Measurements from ENCODE around the gene GALNT5.

The GALNT5 gene

GRCh38 chr2:157238296-157238695 is 19.2 kb upstream of the GALNT5 start (continued):
- TF ChIP-seq ZNF18 (tag by site-specific recombination; IDR thresholded peaks at IDR 0.05) (no peak), ZNF2 (tag by site-specific recombination; IDR thresholded peaks at IDR 0.05) (no peak), ZNF10 (tag by site-specific recombination; IDR thresholded peaks at IDR 0.05) (no peak), OSR2 (tag by site-specific recombination; IDR thresholded peaks at IDR 0.05) (no peak), ZBTB49 (tag by site-specific recombination; IDR thresholded peaks at IDR 0.05; ENCODE audit: low read depth) (no peak), GLIS1 (tag by site-specific recombination; IDR thresholded peaks at IDR 0.05) (no peak), ZXDB (tag by site-specific recombination; IDR thresholded peaks at IDR 0.05) (no peak), SETDB1 (IDR thresholded peaks at IDR 0.05; ENCODE audit: insufficient read length, low read length) (no peak), ZNF354C (tag by site-specific recombination; IDR thresholded peaks at IDR 0.05; ENCODE audit: borderline replicate concordance, low read depth) (no peak)

- Histone ChIP-seq H3K36me3 (ENCODE audit: control insufficient read depth in 2 of 2, insufficient read depth in 1 of 2, low read length in 2 of 2) (no peaks in the 10 kb centered on the region), H3K4me3 (ENCODE audit: low read depth, low read length) (no peak overlapping the region), H3K27ac (ENCODE audit: extremely low read depth, low read depth, low read length) (no peak overlapping the region), H3K9me3 (ENCODE audit: control insufficient read depth, insufficient read depth, low read depth, low read length) (no peaks in the 10 kb centered on the region), H3K4me1 (ENCODE audit: control insufficient read depth, insufficient read depth, low read length) (no peaks in the 10 kb centered on the region)
- ChIA-PET CTCF (interaction anchor here (1.3 kb wide), 1 partner anchor 83 kb away, joined by 3 read pairs; no protein-coding TSS in a partner anchor), POLR2A (no interaction called here)
- TF ChIP-seq, protein P1, sequence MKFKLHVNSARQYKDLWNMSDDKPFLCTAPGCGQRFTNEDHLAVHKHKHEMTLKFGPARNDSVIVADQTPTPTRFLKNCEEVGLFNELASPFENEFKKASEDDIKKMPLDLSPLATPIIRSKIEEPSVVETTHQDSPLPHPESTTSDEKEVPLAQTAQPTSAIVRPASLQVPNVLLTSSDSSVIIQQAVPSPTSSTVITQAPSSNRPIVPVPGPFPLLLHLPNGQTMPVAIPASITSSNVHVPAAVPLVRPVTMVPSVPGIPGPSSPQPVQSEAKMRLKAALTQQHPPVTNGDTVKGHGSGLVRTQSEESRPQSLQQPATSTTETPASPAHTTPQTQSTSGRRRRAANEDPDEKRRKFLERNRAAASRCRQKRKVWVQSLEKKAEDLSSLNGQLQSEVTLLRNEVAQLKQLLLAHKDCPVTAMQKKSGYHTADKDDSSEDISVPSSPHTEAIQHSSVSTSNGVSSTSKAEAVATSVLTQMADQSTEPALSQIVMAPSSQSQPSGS (tag by site-specific recombination; IDR thresholded peaks at IDR 0.05; ENCODE audit: low read depth), result no peak
- TF ChIP-seq ZNF610 (tag by site-specific recombination; IDR thresholded peaks at IDR 0.05; ENCODE audit: borderline replicate concordance) (no peak), ZNF169 (tag by site-specific recombination; IDR thresholded peaks at IDR 0.05) (no peak), ZNF558 (tag by site-specific recombination; IDR thresholded peaks at IDR 0.05) (no peak), ZXDB (tag by site-specific recombination; IDR thresholded peaks at IDR 0.05) (no peak), ZNF660 (tag by site-specific recombination; IDR thresholded peaks at IDR 0.05) (no peak), ZFHX2 (tag by site-specific recombination; conservative IDR thresholded peaks at IDR 0.05) (no peak), ZNF423 (tag by site-specific recombination; IDR thresholded peaks at IDR 0.05) (no peak), ZNF266 (tag by site-specific recombination; IDR thresholded peaks at IDR 0.05; ENCODE audit: low read depth) (no peak), FEZF1 (tag by site-specific recombination; IDR thresholded peaks at IDR 0.05) (no peak), ZNF561 (tag by site-specific recombination; IDR thresholded peaks at IDR 0.05; ENCODE audit: borderline replicate concordance) (no peak), ZNF175 (tag by site-specific recombination; IDR thresholded peaks at IDR 0.05) (no peak), HOXA7 (CRISPR knock-in tag; IDR thresholded peaks at IDR 0.05; ENCODE audit: borderline replicate concordance) (no peak), ZNF513 (tag by site-specific recombination; IDR thresholded peaks at IDR 0.05) (no peak), ZNF366 (tag by site-specific recombination; conservative IDR thresholded peaks at IDR 0.05) (no peak)
- TF ChIP-seq, protein P2, sequence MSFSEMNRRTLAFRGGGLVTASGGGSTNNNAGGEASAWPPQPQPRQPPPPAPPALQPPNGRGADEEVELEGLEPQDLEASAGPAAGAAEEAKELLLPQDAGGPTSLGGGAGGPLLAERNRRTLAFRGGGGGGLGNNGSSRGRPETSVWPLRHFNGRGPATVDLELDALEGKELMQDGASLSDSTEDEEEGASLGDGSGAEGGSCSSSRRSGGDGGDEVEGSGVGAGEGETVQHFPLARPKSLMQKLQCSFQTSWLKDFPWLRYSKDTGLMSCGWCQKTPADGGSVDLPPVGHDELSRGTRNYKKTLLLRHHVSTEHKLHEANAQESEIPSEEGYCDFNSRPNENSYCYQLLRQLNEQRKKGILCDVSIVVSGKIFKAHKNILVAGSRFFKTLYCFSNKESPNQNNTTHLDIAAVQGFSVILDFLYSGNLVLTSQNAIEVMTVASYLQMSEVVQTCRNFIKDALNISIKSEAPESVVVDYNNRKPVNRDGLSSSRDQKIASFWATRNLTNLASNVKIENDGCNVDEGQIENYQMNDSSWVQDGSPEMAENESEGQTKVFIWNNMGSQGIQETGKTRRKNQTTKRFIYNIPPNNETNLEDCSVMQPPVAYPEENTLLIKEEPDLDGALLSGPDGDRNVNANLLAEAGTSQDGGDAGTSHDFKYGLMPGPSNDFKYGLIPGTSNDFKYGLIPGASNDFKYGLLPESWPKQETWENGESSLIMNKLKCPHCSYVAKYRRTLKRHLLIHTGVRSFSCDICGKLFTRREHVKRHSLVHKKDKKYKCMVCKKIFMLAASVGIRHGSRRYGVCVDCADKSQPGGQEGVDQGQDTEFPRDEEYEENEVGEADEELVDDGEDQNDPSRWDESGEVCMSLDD (tag by site-specific recombination; IDR thresholded peaks at IDR 0.05), result no peak
- TF ChIP-seq, protein P3, sequence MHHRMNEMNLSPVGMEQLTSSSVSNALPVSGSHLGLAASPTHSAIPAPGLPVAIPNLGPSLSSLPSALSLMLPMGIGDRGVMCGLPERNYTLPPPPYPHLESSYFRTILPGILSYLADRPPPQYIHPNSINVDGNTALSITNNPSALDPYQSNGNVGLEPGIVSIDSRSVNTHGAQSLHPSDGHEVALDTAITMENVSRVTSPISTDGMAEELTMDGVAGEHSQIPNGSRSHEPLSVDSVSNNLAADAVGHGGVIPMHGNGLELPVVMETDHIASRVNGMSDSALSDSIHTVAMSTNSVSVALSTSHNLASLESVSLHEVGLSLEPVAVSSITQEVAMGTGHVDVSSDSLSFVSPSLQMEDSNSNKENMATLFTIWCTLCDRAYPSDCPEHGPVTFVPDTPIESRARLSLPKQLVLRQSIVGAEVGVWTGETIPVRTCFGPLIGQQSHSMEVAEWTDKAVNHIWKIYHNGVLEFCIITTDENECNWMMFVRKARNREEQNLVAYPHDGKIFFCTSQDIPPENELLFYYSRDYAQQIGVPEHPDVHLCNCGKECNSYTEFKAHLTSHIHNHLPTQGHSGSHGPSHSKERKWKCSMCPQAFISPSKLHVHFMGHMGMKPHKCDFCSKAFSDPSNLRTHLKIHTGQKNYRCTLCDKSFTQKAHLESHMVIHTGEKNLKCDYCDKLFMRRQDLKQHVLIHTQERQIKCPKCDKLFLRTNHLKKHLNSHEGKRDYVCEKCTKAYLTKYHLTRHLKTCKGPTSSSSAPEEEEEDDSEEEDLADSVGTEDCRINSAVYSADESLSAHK (tag by site-specific recombination; IDR thresholded peaks at IDR 0.05), result no peak
These were observed 12.8 kb upstream of the GALNT5 start for GRCh38 chr2:157244691-157245090.

Measured in HEK293 (cell line).